Motor neuron (in vitro differentiated cells): ENCODE results near the gene C6orf163. TPM values are rescaled to one million over a fixed set of nuclear protein-coding genes. Genes with fewer than 3 reads are reported as not detected.

ENCODE experiments used
- ATAC-seq, 8 experiments: fragments of 200-7000 bp; cut with Tn5 transposase; replicated peaks in 6 of 8; 2 replicates each; pipeline ENCODE4 v1.8.0; 2021; ENCODE audit warnings: mild to moderate bottlenecking in 8 of 8, moderate library complexity in 8 of 8
- H3K27ac ChIP-seq, 2 donors: fragments of 250-450 bp; sonication (Bioruptor Pico); 2 replicates each; pipeline ENCODE4 v1.9.0; 2021; ENCODE audit warnings: antibody characterized with exemption in 2 of 2, mild to moderate bottlenecking in 2 of 2, moderate library complexity in 1 of 2
- H3K4me1 ChIP-seq, 2 donors: fragments of 250-450 bp; sonication (Bioruptor Pico); replicated peaks in 1 of 2; 2 replicates each; pipeline ENCODE4 v1.6.1; 2021; ENCODE audit warnings: antibody characterized with exemption in 2 of 2, mild to moderate bottlenecking in 2 of 2, moderate library complexity in 1 of 2
- H3K4me3 ChIP-seq, 5 donors: fragments of 250-450 bp; sonication (Bioruptor Pico); 2 replicates each; pipeline ENCODE4 v1.9.0; 2021; ENCODE audit warnings: antibody characterized with exemption in 5 of 5, mild to moderate bottlenecking in 5 of 5, moderate library complexity in 4 of 5
- WGBS, 10 experiments: fragments of 450-650 bp; shearing (Covaris generic); methylation state at CpG; one replicate each; pipeline ENCODE4 v1.0.0; 2022; 5-methylcytosine and 5-hydroxymethylcytosine counted together
- in situ Hi-C, 9 experiments: fragments of 400-800 bp; cut with MboI; loops; one replicate each; pipeline ENCODE4 v1.15.0; 2021; ENCODE audit warnings: low sequenced_read_pairs in 9 of 9, low pct_unique_long_range_greater_than_20kb in 2 of 9; ENCODE audit not compliant: unreplicated experiment in 9 of 9
- total RNA-seq, 8 experiments: library from RNA; unstranded; fragments of 300-600 nt; gene quantifications; 2 replicates each; pipeline versions ENCODE4 v1.2.3 to v1.2.4, GENCODE V29; 2022

Gene C6orf163
- total RNA-seq, 8 experiments from 2014 or later, result 1.2 to 13.6 (median 2.5) TPM

GRCh38 chr6:87366899-87367298 lies 22.3 kb downstream of the C6orf163 start:
- no peak overlapping the region for H3K4me3 ChIP-seq
- in situ Hi-C loops, result no loop called here
- 80 to 100% (median 92%) methylated on average over 1 to 3 of the region's 3 CpGs; no CpG with 5 or more reads in 2 of the 10 experiments for WGBS, 10 experiments
- H3K27ac ChIP-seq, result no peak overlapping the region
- no peaks in the 10 kb centered on the region for H3K4me1 ChIP-seq
- no peak for ATAC-seq

DNA sequence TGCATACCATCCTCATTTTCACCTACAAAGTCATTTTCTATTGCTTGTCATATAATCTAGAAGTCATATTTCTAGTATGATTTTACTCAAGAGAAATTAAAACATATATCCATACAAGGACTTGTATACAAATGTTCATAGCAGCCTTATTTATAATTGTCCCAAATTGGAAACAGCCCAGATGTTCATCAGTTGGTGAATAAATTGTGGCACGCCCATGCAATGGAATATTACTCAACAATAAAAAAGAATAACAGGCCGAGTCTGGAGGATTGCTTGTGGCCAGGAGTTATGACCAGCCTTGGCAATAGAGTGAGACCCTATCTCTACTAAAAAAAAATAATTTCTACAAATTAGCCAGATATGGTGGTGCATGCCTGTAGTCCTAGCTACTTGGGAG lies 28.8 kb downstream of the C6orf163 start:
- no peak overlapping the region for H3K4me3 ChIP-seq

DNA sequence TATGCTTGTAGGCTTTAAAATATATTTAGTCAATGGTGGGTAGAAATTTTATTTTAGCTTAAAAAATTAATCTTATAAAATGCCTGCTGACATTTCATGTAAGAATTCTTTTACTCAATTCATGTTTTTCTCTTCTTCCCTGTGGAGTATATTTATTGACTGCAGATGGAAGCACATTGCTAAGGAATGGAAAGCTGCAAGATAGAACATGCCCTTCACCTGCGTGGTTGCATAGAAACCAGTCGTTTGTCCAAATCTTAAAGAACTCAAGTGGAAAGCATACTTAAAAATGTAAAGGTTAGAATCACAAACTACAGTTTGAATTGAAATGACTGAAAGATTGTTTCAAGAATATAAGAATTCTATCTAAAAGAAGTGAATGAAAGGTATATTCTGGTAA lies 30.7 kb downstream of the C6orf163 start:
- Histone ChIP-seq H3K27ac (no peak overlapping the region), H3K4me1 (no peaks in the 10 kb centered on the region), H3K4me3 (no peak overlapping the region)
- WGBS, 10 experiments, result 29 to 100% (median 91%) methylated on average over 1 to 2 of the region's 2 CpGs; no CpG with 5 or more reads in 2 of the 10 experiments
- in situ Hi-C loops, result loop anchor here in 1 of 9 experiments (25.0 kb wide), 2 partner anchors 238 to 313 kb away; no protein-coding TSS in a partner anchor
- ATAC-seq, result peak in 1 of 8 experiments; percentile 12

More for the DNA sequence above, 28.8 kb downstream of the C6orf163 start:
- H3K27ac ChIP-seq, result no peak overlapping the region
- no peaks in the 10 kb centered on the region for H3K4me1 ChIP-seq
- ATAC-seq, result no peak
- in situ Hi-C loops, result no loop called here
- WGBS, 10 experiments, result 78 to 100% (median 90%) methylated on average over 1 to 2 of the region's 2 CpGs; no CpG with 5 or more reads in 2 of the 10 experiments

DNA sequence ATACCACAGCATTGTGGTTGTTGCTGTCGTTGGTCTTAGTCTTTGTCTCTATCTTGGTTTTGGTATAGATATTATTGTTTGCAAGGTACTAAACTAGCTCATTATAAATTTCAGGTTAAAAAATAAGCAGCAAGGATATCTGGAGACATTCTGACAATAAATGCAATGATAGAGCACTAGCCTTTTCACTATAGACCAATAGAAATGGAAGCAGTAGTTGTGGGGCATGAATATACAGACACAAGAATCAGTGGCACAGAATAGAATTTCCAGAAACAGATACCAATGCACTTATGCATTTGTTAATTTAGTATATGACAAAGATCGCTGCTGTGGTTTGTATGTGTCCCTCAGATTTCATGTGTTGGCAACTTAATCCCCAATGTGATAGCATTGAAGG lies 32.0 kb downstream of the C6orf163 start:
- no peak for ATAC-seq
- H3K4me1 ChIP-seq, result no peaks in the 10 kb centered on the region
- WGBS, 10 experiments, result 22 to 100% (median 91%) methylated on average over 1 to 2 of the region's 2 CpGs
- H3K27ac ChIP-seq, result no peak overlapping the region
- H3K4me3 ChIP-seq, result no peak overlapping the region
- in situ Hi-C loops, result loop anchor here in 1 of 9 experiments (25.0 kb wide), 2 partner anchors 239 to 314 kb away; no protein-coding TSS in a partner anchor

DNA sequence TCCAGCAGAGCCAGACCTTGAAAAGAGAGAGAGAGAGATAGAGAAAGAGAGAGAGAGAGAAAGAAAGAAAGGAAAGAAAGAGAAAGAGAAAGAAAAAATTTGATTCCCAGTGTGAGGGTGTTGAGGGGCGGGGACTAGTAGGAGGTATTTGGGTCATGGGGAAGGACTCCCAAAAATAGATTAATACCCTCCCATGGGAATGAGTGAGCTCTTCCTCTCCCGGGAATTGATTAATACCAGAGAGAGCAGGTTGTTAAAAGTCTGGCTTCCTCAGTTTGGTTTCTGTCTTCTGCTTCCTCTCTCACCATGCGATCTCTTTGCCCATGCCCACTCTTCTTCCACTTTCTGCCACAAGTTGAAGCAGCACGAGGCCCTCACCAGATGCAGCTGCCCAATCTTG lies 34.3 kb downstream of the C6orf163 start:
- no peak overlapping the region for H3K27ac ChIP-seq
- WGBS, 10 experiments, result 40 to 100% (median 88%) methylated on average over 2 to 4 of the region's 4 CpGs; no CpG with 5 or more reads in 1 of the 10 experiments
- in situ Hi-C loops, result loop anchor here in 1 of 9 experiments (25.0 kb wide), 2 partner anchors 242 to 317 kb away; no protein-coding TSS in a partner anchor
- ATAC-seq, result no peak
- no peaks in the 10 kb centered on the region for H3K4me1 ChIP-seq
- no peak overlapping the region for H3K4me3 ChIP-seq

DNA sequence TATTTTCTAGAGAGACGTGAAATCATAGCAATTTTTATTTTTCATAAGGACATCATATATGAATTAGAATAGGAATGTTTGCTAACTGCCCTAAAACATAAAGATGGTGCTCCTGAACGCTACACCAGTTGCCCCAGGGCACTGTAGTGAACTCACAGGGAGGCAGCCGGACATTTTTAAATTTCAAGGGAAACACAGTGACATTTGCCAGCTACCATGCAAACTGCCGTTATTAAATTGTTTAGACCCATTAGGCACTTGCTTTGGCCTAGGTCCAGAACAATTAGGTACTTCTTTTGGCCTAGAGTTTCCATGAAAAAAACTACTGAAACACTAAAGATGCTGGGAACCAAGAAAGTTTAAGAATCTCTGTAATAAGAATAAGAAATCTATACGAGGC lies 38.2 kb downstream of the C6orf163 start:
- H3K4me1 ChIP-seq, result peaks cover 0 to 7% of the 10 kb centered on the region in 2 donors
- H3K27ac ChIP-seq, result no peak overlapping the region
- 28 to 100% (median 89%) methylated on average over 2 to 5 of the region's 5 CpGs; no CpG with 5 or more reads in 1 of the 10 experiments for WGBS, 10 experiments
- H3K4me3 ChIP-seq, result no peak overlapping the region
- no peak for ATAC-seq
- in situ Hi-C loops, result loop anchor here in 1 of 9 experiments (25.0 kb wide), 2 partner anchors 246 to 321 kb away; no protein-coding TSS in a partner anchor

DNA sequence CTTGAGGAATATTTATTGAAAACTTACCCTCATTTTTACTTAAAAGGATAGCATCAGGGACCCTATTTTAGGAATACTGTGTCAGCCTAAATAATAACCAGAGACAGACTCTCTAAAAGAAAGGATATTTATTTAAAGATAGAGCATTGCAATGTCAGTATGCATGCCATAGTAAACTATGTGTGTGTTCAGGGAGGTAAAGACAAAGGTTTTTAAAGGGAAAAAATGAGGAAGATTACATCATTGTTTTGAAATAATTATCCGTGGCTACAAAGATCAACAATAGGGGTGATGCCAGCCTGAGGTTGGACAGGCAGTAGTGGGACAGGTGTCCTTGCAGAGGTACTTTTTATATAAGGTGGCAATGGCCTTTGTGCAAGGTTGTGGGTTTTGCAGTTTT lies 39.4 kb downstream of the C6orf163 start:
- Histone ChIP-seq H3K4me1 (peaks cover 0 to 7% of the 10 kb centered on the region in 2 donors), H3K4me3 (no peak overlapping the region), H3K27ac (no peak overlapping the region)
- peak in 2 of 8 experiments; percentile 27 to 50 for ATAC-seq
- 20 to 100% (median 100%) methylated on average over 1 of the region's 1 CpG; no CpG with 5 or more reads in 2 of the 10 experiments for WGBS, 10 experiments
- in situ Hi-C loops, result loop anchor here in 1 of 9 experiments (25.0 kb wide), 2 partner anchors 247 to 322 kb away; no protein-coding TSS in a partner anchor

DNA sequence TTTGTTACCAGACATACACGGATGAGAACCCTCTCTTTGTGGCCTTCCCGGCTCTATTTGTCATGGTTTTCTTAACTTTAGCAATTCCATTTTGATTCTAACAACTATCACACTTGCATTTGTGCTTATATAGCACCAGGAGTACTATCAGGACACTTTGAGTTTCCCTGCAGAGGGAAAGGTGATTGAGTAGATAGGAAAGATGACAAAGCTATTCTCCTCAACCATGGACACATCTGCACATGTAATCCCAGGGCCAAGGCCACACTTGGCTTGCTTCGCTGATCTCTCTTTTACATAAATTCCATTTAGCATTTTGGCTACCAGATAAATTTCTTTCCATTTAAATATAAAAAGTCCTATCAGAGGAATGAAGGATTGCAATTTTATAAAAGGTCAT lies 39.8 kb downstream of the C6orf163 start:
- 19 to 100% (median 80%) methylated on average over 1 to 3 of the region's 3 CpGs for WGBS, 10 experiments
- no peak overlapping the region for H3K4me3 ChIP-seq
- in situ Hi-C loops, result loop anchor here in 1 of 9 experiments (25.0 kb wide), 2 partner anchors 247 to 322 kb away; no protein-coding TSS in a partner anchor
- peak in 3 of 8 experiments; percentile 32 to 80 (median 66) for ATAC-seq
- peaks cover 0 to 7% of the 10 kb centered on the region in 2 donors for H3K4me1 ChIP-seq
- H3K27ac ChIP-seq, result no peak overlapping the region

GRCh38 chr6:87391334-87391733 lies 46.7 kb downstream of the C6orf163 start:
- Histone ChIP-seq H3K27ac (no peak overlapping the region), H3K4me1 (no peaks in the 10 kb centered on the region), H3K4me3 (no peak overlapping the region)
- in situ Hi-C loops, result loop anchor here in 1 of 9 experiments (25.0 kb wide), 2 partner anchors 254 to 329 kb away; no protein-coding TSS in a partner anchor
- 20 to 100% (median 49%) methylated on average over 1 to 3 of the region's 3 CpGs; no CpG with 5 or more reads in 4 of the 10 experiments for whole genome bisulfite sequencing, 10 experiments
- ATAC-seq, result peak in 7 of 8 experiments; percentile 29 to 95 (median 71)

- in situ Hi-C loops, result loop anchor here in 1 of 9 experiments (25.0 kb wide), 2 partner anchors 256 to 331 kb away; no protein-coding TSS in a partner anchor
- ATAC-seq, result peak; percentile 69 to 86 (median 72)
- Histone ChIP-seq H3K4me1 (peaks cover 6% of the 10 kb centered on the region in 2 donors), H3K27ac (no peak overlapping the region), H3K4me3 (no peak overlapping the region)
- WGBS, 10 experiments, result 0 to 8% (median 0%) methylated on average over 1 to 2 of the region's 2 CpGs
Measured at GRCh38 chr6:87393026-87393622, 48.5 kb downstream of the C6orf163 start.

DNA sequence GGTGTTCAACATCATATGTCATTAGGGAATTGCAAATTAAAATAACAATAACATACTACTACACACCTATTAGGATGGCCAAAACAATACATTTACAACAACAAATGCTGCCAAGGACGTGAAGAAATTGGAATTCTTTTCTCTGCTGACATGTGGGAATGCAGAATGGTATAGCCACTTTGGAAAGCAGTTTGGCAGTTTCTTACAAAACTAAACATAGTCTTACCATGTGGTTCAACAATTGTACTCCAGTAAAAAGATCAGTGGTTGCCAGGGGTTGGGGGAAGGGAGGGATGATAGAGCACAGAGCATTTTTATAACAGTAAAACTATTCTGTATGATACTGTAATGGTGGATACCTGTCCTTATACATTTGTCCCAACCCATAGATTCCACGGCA lies 50.8 kb downstream of the C6orf163 start:
- H3K4me1 ChIP-seq, result peaks cover 6% of the 10 kb centered on the region in 2 donors
- no peak overlapping the region for H3K27ac ChIP-seq
- WGBS, 10 experiments, result 33 to 71% (median 58%) methylated on average over 1 to 2 of the region's 2 CpGs; no CpG with 5 or more reads in 5 of the 10 experiments
- no peak for ATAC-seq
- no peak overlapping the region for H3K4me3 ChIP-seq
- in situ Hi-C loops, result loop anchor here in 1 of 9 experiments (25.0 kb wide), 2 partner anchors 258 to 333 kb away; no protein-coding TSS in a partner anchor

DNA sequence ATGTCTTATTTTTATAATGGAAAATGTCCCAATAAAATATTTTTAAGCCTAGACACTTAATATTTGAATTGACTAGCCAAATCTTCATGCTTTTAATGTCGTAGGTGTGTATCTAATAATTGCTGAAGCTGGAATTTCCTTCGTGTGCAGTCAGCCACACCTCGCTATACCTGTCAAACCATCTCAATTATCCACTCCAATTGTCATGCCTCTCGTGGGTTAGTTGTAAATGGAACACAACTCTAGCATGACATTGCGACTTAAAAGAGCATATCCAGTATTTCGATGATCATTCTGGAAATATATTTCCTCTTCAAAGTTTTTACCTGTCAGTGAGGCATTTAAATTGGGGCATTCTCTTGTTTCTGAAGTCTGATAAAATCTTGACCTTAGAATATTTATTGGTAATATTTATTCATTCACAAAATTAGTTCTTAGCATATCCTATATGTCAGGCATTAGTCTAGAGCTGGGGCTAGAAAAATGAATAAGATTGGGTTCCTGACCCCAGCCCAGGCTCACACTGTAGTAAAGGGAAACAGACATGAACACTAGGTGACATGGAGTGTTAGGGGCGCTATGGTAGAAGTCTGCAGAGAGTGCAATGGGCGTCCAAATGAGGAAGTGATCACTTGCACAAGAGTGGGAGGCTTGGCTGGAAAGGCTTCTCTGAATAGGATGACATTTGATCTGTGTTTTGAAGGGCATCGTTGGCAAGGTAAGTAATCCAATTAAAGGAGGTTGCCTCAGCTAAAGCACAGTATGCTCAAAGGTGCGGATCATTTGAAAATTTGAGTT lies 52.2 kb downstream of the C6orf163 start:
- peaks cover 6% of the 10 kb centered on the region in 2 donors for H3K4me1 ChIP-seq
- no peak overlapping the region for H3K27ac ChIP-seq
- in situ Hi-C loops, result loop anchor here in 1 of 9 experiments (25.0 kb wide), 2 partner anchors 259 to 334 kb away; no protein-coding TSS in a partner anchor
- ATAC-seq, result no peak
- no peak overlapping the region for H3K4me3 ChIP-seq
- WGBS, 10 experiments, result 49 to 96% (median 88%) methylated on average over 3 to 10 of the region's 10 CpGs; no CpG with 5 or more reads in 1 of the 10 experiments
